DMS53 treated with DMSO at 0.1 percent for 48 hours (cell line): ENCODE measurements around the gene ITIH3.
A peak's percentile ranks its signal among the peaks of the same experiment; 100 is the strongest.

ENCODE experiments used
- DNase-seq: peaks from one replicate; lab custom pipeline; 2025; ENCODE audit not compliant: unreplicated experiment; lab: John Stamatoyannopoulos, UW

Gene ITIH3

DNA sequence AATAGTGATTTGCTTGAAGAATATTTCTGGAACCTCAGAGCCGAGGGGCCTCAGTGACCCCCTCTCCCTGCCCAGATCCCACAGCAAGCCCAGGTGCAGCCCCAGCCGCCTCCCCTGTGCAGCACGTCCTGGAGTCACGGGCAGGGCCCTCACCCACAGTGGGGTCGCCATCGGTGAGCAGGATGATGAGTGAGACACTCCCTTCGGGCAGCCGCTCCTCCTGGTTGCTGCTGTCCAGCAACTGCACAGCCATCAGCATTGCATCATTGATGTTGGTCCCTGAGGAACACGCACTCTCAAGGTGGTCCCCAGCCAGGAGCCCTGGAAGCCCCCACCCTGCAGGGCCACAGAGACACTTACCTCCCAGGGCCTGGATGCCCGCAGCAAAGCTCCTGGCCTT is 29.4 kb downstream of the ITIH3 start:
- no peak for DNase-seq

DNA sequence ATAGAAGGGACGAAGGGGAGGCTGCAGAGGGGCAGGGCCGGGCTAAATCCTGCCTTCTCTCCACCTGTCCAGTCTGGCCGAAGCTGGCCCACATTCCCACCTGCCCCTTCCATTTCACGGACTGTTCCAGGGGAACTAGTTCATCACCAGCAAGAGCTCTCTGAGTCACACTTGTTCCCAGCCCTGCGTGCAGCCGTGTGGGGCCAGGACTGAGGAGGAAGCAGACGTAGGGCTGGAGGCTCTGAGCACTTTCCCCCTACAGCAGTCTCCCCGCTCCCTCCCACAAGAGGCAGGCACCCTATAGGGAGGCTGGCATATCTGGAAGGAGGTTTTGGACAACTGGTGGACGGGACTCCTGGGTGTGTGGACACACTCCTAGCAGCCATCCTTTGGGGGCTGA is 32.8 kb downstream of the ITIH3 start:
- DNase-seq, result no peak

DNA sequence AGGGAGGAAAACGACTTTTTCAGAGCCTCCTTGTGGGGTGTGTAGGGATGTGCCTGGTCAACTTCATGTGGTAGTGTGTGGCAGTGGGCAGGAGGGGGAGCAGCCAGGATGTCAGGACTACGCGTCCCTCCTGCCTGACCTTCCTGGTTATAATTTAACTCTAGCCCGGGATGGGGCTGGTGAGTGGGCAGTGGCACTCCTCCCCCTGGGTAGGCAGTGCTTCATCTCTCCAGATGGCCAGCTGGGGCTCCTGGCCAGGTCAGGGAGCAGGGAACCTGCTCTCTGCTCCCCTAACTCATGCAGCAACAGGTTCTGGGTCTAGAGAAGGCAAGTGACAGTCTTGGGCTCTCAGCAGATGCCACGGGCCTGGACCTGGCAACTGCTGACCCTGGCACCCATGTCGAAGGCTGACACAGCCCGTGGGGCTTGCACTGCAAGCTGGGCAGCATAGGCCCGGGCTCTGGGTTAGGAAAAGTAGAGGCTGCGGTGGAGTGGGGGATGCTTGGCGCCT is 33.3 kb downstream of the ITIH3 start:
- no peak for DNase-seq

DNA sequence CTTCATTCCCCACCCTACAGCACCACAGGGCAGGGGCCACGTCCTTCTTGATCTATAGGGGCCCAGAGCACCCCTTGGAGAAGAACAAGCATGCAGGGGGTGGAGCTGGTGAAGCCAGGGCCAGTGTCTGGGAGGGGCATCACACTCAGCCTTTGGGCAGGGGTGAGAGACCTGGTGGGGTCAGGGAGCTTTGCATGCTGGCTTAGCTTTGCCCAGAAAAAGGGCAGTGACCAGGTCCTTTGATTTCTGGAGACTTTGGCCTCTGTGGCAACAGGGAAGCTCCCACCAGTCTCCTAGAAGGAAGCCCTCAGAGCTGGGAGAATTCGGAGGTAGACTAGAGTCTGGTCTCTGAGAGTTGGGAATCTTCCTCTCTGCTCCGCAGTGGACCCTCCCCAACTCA is 34.9 kb downstream of the ITIH3 start:
- no peak for DNase-seq

DNA sequence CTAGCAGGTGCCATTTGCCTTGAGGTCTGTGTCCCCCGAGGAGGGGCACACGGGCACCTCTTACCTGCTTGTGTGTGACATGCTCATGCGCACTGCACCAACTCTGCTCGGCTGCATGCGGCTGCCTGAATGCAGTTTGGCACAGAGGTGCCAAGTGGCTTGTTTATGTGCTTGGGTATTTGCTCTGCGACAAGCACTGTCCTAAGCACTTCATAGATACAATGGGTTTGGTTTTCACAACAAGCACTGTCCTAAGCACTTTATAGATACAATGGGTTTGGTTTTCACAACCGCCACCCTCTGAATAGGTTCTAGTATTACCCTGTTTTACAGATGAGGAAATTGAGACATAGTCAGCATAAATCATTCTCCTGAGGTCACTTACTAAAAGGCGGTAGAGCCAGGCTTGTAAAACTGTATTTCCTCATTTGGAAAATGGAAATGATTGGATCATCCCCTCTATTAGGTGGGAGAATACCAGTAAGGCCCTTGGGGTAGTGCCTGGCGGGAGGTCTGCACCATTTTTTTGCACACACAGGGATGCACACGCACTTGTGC is 35.4 kb downstream of the ITIH3 start:
- DNase-seq, result no peak

DNA sequence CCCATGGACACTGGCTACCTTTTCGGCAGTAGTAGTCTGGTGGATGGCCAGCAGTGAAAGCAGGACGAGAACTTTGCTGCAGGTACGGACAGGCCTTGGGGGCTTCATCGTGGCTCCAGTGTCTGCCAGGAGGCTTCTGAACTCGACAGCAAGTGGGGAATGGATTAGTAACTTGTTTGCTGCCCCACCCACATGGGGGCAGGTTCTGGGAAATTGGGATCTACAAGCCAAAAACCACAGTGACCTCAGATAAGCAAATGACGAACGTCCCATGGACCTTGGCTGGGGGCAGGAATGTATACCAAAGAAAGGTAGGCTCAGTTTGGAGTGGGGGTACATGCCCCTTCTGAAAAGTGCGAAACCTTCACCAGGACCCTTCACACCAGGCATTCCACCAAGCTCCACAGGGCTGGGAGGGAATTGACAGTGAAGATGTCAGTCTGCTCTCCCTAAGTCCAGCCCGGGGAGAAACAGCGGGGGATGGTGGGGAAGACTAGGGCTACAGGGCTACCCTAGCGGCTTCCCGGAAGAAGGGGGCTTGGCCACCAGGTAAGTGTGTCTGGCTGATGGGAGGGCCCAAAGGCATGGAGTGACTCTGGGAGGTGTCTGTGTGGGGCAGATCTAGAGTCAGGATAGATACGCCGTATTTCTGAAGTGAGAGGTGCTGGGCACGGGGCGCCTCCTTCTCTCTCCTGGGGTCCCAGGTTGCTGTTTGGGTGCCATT is 36.1 kb downstream of the ITIH3 start, which contains the start of gene ITIH4:
TSS of gene ITIH4 (minus strand) at position 138 of the 724 bp plus-strand sequence. CDS start at position 108, 30 bp downstream.
- DNase-seq, result no peak

DNA sequence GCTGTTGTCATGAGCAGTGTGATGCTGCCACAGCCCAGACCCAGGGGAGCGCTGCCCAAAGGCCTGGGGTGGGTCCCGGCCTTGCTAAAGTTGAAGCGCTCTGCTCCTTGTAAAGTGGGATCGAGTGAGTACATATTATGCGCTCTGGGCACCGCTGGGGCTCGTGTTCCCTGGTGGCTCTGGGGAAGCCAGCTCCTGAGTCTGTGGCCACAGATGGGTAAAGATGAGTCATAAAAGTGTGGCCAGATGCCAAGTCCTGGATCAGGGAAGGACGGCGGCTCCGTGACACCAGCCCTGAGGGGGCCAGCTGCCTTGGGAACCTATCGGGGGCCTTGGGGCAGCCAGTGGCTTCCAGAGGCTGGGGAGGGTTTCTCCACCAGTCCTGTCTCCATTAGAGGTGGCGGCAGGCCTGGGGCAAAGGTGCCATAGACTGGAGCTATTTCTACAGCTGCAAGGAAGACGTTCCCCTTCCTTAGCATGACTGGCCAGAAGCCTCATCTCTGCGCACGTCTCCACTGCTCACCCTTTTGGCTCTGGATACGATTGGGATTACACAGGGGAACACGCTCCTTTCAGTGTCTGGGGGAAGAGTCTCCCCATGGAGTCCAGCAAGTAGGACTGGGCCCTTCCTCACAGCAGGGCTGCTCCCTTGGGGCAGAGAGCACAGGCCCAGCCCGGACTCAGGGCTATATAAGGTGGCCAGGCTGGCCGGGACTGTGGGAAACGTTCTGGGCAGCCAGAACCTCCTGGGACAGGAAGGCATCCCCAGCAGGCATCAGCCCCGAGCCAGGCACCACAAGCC is 37.1 kb downstream of the ITIH3 start:
- DNase-seq, result peak; percentile 13

DNA sequence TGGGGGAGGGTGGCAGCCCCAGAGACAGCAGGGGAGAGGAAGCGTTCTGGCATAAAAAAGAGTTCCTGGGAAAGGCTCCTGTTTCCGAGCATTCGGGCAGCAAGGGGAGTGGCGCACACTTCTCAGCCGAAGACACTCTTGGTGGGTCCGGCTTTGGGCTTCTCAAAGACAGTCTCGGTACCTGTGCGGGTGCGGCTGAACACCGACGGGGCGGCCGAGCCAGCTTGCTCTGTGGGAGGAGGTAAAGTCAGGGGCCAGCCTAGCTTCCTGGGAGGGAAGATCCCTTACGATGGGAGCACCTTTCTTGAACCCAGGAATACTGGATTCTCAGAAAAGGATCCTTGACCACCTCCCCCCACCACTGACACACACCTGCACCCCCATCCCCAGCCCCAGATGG is 38.6 kb downstream of the ITIH3 start:
- no peak for DNase-seq

DNA sequence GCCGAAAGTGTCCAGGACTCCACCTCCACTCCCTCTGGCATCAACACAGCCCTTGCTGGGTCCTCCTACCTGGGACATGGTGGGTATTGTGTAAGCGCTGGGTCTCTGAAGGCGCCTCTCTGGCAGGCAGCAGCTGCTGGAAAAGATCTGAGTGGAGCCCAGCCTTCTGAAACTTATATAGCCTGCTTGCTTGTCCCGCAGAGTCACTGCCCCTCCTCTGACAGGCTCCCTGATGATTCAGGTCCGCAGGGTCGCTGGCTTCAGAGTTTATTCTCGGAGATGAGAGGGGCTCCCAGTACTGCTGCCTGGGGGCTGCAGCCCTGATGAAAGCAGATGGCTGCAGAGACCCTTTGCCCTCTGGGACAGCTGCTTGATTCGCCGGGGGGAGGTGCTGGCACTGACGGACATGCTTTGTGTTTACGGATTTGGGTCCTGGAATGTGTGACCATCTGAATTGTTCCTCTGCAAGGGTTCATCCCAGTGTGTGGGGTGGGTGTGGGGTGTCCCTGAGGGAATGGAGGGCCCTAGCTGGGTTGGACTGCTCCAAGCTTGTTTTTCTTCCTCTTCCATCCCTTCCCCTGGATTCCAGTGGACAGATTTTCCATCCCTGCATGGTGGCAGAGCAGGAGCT is 40.4 kb downstream of the ITIH3 start, which contains the start of gene MUSTN1:
TSS of gene MUSTN1 (minus strand) at position 149 of the 631 bp plus-strand sequence. CDS start at position 78, 71 bp downstream.
- DNase-seq, result no peak

DNA sequence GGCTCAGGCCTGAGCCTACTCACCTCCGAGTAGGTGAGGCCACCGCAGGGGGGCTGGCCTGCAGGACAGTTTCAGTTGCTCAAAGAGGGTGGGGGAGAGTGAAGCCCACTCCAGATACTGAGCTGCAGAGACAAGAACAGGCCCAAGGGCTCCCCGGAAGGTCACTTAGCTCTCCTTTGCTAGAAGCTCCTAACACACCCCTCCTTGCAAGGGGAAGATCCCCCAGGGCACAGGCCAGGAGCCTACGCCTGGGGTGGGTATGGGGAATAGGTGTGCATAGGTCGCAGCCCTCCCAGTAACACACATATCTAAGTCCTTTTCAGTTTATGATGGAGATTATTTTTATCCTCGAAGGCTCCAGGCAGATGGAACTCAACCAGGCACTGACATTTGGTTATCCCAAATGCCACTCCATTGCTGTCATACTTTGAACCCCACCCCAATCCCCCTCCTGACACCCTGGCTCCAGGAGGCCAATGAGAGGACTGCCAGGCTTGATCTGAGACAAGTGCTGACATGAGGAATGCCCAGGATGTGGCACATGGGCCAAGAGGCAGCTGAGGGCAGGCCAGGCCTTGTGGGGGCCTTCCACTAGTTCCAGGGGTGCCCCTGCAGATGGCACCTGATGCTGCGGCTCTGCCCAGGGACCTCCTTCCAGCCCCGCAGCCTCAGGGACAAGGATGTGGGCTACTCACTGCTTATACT is 41.3 kb downstream of the ITIH3 start:
- no peak for DNase-seq

DNA sequence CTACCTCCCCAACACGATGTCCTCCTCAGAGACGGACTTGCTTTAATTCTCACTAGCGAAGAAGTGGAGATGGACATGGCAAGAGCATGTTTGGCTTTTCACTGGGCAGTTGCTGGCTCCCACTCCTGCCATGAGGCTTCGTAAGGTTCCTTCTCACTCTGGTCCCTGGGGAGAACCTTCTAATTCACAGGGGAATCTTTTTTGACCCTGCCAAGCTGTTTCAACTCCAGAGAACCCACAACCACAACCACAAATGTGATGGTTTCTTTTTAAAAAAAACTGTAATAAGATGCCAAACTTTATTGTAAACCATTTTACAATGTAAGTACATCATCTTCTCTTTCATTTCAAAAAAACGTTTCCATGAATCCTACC is 41.9 kb downstream of the ITIH3 start:
- DNase-seq, result no peak

DNA sequence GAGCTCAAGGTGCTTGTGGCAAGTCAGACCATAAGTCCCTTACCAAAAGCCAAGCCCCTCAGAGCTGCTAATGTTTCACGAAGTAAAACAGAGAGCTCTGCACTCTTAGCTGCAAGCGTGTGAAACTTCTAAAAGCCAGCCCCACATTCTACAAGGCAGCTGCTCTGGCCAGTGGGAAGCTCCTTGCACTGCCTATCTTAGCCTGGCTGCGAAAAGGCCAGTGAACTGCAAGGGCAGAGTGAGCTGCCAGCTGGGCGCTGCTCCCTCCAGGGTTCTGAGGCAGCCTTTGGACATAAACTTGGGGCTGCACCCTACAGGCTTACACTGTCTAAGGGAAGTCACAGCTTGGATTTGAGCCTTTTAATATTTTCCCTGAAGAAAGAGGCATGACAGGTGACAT is 42.4 kb downstream of the ITIH3 start:
- DNase-seq, result no peak

DNA sequence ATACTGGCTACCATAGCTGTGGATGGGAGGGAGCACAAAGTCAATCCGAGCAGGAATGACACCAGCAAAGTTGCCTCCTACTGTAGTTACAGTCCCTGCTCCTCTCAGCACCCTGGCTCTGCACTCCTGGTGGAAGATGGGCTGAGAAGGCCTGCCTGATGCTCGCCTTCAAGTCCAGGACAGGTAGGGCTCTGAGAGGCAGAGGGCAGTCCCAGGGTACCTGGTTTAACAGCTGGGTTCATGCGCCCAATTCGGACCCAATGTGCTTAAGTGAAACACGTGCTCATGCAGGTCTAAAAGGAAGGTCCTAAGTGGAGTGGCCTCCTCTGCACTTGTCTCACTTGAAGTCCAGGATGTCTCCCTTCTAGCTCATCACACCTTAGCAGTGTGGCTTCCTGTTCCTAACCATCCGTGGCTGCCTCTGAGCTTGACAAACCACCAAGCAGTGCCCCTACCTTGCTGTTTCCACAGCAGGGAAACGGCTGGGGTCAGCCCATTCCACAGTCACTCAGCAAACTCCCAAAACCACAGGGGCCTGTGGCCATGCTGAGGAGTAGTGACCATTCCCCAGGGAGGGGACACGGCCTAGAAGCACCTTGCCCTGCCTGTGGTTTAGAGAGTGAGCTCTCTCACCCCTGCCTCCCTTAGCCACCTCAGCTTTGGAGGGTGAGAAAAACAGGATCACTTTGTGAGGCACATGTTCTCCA is 44.1 kb downstream of the ITIH3 start:
- no peak for DNase-seq

DNA sequence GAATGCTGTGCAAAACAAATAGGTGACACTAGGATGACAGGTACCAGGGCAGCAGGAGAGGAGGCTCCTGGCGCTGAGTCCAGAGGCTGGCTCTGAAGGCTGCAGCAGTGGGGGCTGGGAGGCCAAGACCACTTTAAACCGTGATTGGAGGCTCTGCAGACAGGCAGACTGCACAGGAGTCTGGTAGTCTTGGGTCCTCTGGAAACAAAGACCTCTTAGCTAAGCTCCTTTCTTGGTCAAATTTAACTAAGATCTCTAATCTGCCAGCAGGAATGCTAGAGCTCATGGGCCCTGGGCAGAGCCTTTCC is 44.6 kb downstream of the ITIH3 start:
- DNase-seq, result no peak

DNA sequence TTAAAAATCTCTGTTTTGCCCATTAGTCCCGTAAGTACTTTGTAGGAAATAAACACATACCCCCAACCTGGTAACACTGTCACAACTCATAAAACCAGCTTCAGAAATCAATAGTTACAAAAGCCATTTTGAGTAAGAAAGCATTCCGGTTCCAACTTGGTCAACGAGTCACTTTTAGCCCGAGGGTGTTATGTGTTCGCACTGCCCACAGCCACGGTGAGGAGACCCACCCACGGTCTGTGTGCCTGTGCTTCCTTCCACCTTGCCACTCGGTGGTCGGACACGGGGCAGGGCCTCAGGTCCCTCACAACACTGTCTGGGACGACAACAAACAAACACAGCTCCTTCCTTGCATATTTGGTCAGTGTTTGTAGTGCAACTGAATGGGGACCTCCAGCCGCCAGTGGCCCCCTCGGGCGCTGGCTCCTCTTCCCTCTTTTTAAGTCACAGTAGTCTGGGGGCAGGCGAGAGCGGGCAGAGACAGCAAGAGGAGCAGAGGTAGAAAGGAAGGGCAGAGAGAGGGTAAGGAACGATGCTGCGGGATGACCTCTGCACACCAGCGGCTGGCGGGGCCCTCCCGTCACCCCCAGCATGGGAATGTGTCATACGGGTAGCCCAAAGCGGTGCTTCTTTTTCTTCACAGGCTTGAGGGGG is 45.4 kb downstream of the ITIH3 start:
- no peak for DNase-seq

DNA sequence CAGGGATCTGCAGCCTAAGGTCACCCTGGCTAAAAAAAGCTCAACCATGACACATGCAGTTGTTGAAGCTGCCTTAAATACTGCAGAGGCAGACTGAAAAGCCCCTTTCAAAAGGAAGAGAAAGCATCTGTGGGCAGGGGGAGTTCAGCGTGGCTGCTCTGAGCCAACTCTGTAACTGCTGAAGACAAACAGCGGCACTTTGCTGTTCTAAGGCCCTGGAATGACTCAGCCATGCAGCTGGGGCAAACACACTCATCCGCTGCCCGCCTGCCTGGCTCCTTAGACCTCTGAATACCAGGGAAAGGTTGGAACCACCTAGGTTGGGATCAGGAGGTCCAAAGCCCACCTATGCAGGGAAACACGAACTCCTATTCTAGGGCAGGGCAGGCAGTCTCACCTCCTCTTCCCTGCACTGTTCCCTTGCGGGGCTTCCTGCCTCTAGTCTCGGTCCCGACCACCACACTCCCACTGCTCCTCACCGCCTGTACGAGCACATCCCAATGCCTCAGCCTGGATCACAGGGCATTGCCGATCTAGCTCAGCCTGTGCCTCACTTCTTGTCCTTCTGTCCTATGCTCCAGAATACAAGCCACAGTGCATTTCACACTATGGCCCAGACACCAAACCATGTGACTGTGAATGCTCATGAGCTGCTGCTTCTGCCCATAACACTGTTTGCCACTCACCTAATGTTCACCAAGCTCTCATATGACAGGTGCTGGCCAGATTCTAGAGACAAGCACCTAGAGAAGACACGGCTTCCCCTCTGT is 46.8 kb downstream of the ITIH3 start:
- DNase-seq, result no peak

DNA sequence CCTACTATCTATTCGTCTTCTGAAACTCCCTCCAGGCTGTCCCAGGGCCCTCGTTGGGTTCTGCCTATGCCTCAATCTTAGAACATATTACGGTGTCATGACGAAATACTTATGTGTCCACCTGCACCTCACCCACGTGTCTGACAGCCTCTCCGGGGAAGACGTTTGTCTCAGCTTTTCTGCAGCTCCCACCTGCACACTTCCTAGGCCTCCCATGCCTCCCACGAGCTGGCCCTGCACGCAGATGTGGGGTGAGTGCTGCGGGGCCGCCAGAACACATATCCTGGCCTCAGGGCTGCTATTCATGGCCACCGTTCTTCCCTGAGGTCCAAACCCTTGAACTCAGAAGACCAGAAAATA is 47.4 kb downstream of the ITIH3 start:
- no peak for DNase-seq

DNA sequence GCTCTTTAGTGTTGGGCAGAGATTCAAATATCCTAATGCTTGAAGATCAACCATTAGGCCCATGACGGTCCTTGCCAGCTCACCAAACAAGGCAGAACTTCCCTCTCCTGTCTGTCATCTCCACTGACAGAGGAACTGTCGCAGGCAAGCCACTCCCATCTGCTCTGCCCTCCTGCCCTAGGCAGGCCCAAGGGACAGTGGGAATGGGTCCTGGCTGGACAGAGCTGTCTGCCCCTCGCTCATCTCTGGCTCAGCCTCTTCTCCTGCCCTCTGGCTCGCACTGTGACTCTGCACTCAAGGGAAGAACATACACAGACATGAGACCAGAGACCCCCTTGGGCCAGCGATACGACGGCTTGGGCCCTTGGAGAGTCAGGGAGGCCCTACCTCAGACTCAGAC is 47.8 kb downstream of the ITIH3 start:
- DNase-seq, result no peak
